ENCODE measurements around the gene SEC31B. TPM values are rescaled to one million over a fixed set of nuclear protein-coding genes. Genes with fewer than 3 reads are reported as not detected.

The SEC31B gene
- total RNA-seq, 4 donors from 2014 or later, result 8.8 to 24.9 (median 23.5) TPM

DNA sequence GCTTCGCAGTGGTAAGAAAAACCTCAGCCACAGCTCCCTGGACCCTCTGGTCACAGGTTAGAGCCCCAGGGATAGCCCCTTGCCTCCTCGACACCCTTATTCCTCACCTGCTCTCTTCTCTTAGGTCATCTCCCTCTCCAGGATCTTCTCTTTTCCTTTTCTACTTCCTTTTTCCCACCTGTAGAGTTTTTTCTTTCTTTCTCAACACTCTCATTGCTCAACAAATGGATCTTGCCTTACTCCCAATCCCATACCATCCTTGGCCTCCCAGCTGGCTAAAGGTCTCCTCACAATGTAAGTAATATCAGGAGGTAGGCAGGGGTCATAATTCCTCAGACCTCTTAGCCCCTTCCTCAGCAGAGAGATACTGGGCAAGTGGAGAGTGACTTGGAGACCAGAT, 39.7 kb downstream of the SEC31B start:
- peaks cover 0 to 14% (median 6%) of the 10 kb centered on the region in 4 donors for H3K4me1 ChIP-seq
- TF ChIP-seq CTCF (IDR thresholded peaks at IDR 0.05) (no peak), POLR2A (IDR thresholded peaks at IDR 0.05) (no peak)
- DNase-seq, result no peak
- H3K9me3 ChIP-seq, result no peaks in the 10 kb centered on the region
- no peak overlapping the region for H3K27ac ChIP-seq
- H3K36me3 ChIP-seq, result no peaks in the 10 kb centered on the region
- no peaks in the 10 kb centered on the region for H3K27me3 ChIP-seq
- no peak overlapping the region for H3K4me3 ChIP-seq

- H3K27me3 ChIP-seq, result no peaks in the 10 kb centered on the region
- TF ChIP-seq CTCF (IDR thresholded peaks at IDR 0.05), result no peak
- H3K36me3 ChIP-seq, result no peaks in the 10 kb centered on the region
- H3K4me1 ChIP-seq, result peaks cover 0 to 14% (median 6%) of the 10 kb centered on the region in 4 donors
- no peak overlapping the region for H3K27ac ChIP-seq
- H3K4me3 ChIP-seq, result no peak overlapping the region
- no peak for DNase-seq
- no peaks in the 10 kb centered on the region for H3K9me3 ChIP-seq
Observed at GRCh38 chr10:100479037-100479436, 40.6 kb downstream of the SEC31B start.

- H3K36me3 ChIP-seq, result no peaks in the 10 kb centered on the region
- DNase-seq, result no peak
- H3K4me1 ChIP-seq, result peaks cover 0 to 14% (median 6%) of the 10 kb centered on the region in 4 donors
- H3K4me3 ChIP-seq, result no peak overlapping the region
- no peaks in the 10 kb centered on the region for H3K9me3 ChIP-seq
- TF ChIP-seq CTCF (IDR thresholded peaks at IDR 0.05) (no peak), POLR2A (IDR thresholded peaks at IDR 0.05) (no peak)
- no peak overlapping the region for H3K27ac ChIP-seq
- H3K27me3 ChIP-seq, result no peaks in the 10 kb centered on the region
Observed at GRCh38 chr10:100477970-100478369, 41.7 kb downstream of the SEC31B start.

DNA sequence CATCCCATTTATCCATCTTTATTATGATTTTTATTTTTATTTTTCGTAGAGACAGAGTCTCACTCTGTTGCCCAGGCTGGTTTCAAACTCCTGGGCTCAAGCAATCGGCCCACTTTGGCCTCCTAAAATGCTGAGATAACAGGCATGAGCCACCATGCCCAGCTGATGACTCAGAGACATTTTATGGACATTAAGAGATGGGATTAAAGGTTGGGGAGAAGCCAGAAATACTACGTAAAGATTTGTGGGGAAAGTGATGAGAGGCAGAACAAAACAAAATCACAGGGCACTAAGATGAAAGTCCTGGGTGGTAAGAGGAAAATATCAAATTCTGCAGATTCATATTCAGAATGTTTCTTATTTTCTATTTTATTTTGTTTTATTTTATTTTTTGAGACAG, 49.3 kb downstream of the SEC31B start:
- TF ChIP-seq POLR2A (IDR thresholded peaks at IDR 0.05) (no peak), CTCF (IDR thresholded peaks at IDR 0.05) (no peak)
- H3K27me3 ChIP-seq, result no peaks in the 10 kb centered on the region
- H3K4me1 ChIP-seq, result no peaks in the 10 kb centered on the region
- H3K4me3 ChIP-seq, result no peak overlapping the region
- no peak for DNase-seq
- H3K9me3 ChIP-seq, result no peaks in the 10 kb centered on the region
- no peak overlapping the region for H3K27ac ChIP-seq
- no peaks in the 10 kb centered on the region for H3K36me3 ChIP-seq

DNA sequence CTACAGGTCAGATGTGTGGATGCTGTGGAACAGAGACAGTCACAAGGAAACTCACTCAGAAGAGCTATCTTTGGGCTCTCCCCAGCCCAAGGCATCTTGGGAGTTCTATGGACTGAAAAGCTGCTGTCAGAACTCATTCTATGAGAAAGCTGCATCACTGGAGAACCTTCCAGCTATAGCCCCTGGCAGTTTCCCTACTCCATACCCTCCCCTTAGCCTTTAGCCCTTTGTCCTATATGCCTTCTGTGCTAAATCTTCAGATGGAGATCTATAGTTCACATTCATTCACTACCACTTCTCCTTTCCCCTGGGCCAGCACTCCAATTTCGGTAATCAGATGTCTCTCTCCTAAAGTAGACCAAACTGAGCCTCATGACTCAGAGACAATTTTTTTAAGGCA, 49.9 kb downstream of the SEC31B start:
- H3K27ac ChIP-seq, result no peak overlapping the region
- TF ChIP-seq POLR2A (IDR thresholded peaks at IDR 0.05) (no peak), CTCF (IDR thresholded peaks at IDR 0.05) (no peak)

DNA sequence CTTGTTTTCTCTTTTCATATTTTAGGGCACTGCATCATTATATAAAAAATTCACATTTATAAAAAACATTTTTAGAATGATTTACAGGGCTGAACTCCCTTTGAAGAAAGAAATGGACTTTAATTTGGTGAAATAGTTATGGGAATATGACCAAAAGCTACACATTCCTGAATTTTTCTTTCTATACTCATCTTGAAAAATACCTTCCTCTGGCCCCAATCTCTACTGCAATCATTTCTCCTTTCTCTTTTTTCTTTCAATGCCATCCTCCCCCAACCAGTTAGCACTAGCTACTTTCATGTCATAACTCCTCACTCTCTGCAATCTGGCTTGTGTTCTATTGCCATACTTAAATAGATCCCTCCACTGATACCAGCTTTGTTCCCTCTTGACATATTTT, 50.7 kb downstream of the SEC31B start:
- H3K27me3 ChIP-seq, result no peaks in the 10 kb centered on the region

More for the DNA sequence above, 49.9 kb downstream of the SEC31B start:
- no peak overlapping the region for H3K4me3 ChIP-seq
- no peaks in the 10 kb centered on the region for H3K9me3 ChIP-seq
- H3K36me3 ChIP-seq, result no peaks in the 10 kb centered on the region
- H3K27me3 ChIP-seq, result no peaks in the 10 kb centered on the region
- DNase-seq, result no peak
- no peaks in the 10 kb centered on the region for H3K4me1 ChIP-seq

More for the DNA sequence above, 50.7 kb downstream of the SEC31B start:
- Histone ChIP-seq H3K4me1 (no peaks in the 10 kb centered on the region), H3K4me3 (no peak overlapping the region), H3K36me3 (no peaks in the 10 kb centered on the region), H3K27ac (no peak overlapping the region), H3K9me3 (no peaks in the 10 kb centered on the region)
- TF ChIP-seq CTCF (IDR thresholded peaks at IDR 0.05) (no peak), POLR2A (IDR thresholded peaks at IDR 0.05) (no peak)
- DNase-seq, result no peak

Measured in Peyer's patch (tissue), 4 donors.